Activated naive CD8-positive, alpha-beta T cell treated with anti-CD3 and anti-CD28 coated beads, Interleukin-2, amount 10 ng/mL, durations not matched to agents 7 days and 5 days (primary cell): ENCODE data around the gene AGO3. TPM values are rescaled to one million over a fixed set of nuclear protein-coding genes. Genes with fewer than 3 reads are reported as not detected.

Experiments
- ATAC-seq: fragments of 150-1000 bp; cut with Tn5 transposase; one replicate; pipeline ENCODE4 v1.10.0; 2021; ENCODE audit warnings: low read depth, moderate library complexity
- POLR2A ChIA-PET: fragments of 350-600 bp; sonication (Branson Sonifier 250); formaldehyde crosslinking; loops from one replicate; lab custom pipeline; 2021; ENCODE audit warnings: antibody characterized with exemption; lab: Charles Lee
- DNase-seq: peaks from one replicate; pipeline ENCODE4 v3.0.0; 2021
- H3K27ac Mint-ChIP-seq: one replicate; pipeline ENCODE4 v1.8.0; 2022; ENCODE audit warnings: mild to moderate bottlenecking, mixed read lengths
- H3K27me3 Mint-ChIP-seq: one replicate; pipeline ENCODE4 v1.8.0; 2022; ENCODE audit warnings: mild to moderate bottlenecking, moderate library complexity, mixed read lengths
- H3K36me3 Mint-ChIP-seq: one replicate; pipeline ENCODE4 v1.8.0; 2021; ENCODE audit warnings: mild to moderate bottlenecking, mixed read lengths
- H3K4me1 Mint-ChIP-seq: one replicate; pipeline ENCODE4 v1.8.0; 2021; ENCODE audit warnings: mixed read lengths
- H3K4me3 Mint-ChIP-seq: one replicate; pipeline ENCODE4 v1.8.0; 2022; ENCODE audit warnings: mild to moderate bottlenecking, moderate library complexity, mixed read lengths
- H3K9me3 Mint-ChIP-seq: one replicate; pipeline ENCODE4 v1.8.0; 2021; ENCODE audit warnings: mixed read lengths
- total RNA-seq, 2 experiments: library from RNA; stranded (reverse); gene quantifications; one replicate each; pipeline ENCODE4 v1.2.3, GENCODE V29; 2021

Gene AGO3
- total RNA-seq, 2 experiments from 2014 or later, result 26.5 to 34.0 TPM

DNA sequence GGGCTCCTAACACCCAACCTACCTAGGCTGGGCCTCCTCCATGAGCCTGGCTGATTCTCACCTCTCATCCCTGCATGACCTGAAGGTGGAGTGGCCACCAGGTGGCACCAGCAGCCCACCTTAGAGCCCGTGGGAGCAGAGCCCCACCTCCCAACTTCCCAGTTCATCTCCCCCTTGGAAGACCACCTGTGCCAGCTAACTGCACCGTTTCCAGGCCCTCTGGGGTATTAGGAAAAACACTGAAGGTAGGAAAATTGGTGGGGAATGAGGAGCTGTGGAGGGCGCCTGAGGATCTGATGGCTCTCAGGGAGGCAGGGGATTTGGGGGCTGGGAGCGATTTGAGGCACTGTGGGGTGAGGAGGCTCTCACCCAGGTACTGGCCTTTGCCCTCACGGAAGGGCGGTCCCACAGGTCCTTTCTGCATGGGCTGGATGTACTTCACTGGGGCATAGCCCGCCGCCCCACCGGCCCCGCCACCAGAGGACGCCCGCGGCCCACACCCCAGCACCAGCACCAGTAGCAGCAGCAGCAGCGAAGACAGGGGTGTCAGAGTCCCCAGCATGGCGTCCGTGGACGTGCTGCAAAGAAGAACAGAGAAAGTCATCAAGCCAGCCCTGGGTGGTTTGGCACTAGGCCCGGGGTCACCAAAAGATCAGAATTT is 168.9 kb downstream of the AGO3 start:
- Mint-ChIP-seq H3K9me3 (no peaks in the 10 kb centered on the region), H3K27ac (peak overlapping the region; percentile 61), H3K4me3 (peak overlapping the region; percentile 48), H3K27me3 (peaks cover 2% of the 10 kb centered on the region), H3K4me1 (peaks cover 6% of the 10 kb centered on the region), H3K36me3 (no peaks in the 10 kb centered on the region)
- peak; percentile 87 for DNase-seq
- ATAC-seq, result peak; percentile 85
- POLR2A ChIA-PET, result interaction anchor here (1.0 kb wide), 1 partner anchor 36 kb away, joined by 6 read pairs; no protein-coding TSS in a partner anchor

DNA sequence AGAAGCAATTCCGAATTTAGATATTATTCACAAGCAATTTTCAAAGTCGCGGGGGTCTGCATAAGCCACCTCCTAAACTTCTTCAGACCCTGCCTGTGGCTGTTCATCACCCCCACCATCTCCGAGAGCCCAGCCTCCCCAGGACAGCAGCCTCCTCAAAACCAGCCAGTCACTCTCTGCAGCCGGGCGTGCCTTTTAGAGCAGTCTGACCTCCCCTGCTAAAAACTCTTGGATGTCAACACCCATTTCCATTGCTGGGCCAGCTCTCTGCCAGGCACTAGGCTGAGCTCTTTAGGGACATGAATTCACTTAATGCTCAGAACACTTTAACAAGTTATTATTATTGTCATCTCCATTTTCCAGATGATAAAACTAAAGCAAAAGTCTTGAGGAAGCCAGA is 169.5 kb downstream of the AGO3 start:
- peak overlapping the region; percentile 25 for H3K27ac Mint-ChIP-seq
- peaks cover 2% of the 10 kb centered on the region for H3K27me3 Mint-ChIP-seq
- POLR2A ChIA-PET, result interaction anchor here (0.6 to 1.7 kb wide), 4 partner anchors 10 to 87 kb away, joined by 5 to 7 read pairs (median 6); no protein-coding TSS in a partner anchor
- DNase-seq, result no peak
- no peaks in the 10 kb centered on the region for H3K9me3 Mint-ChIP-seq
- no peak for ATAC-seq
- H3K36me3 Mint-ChIP-seq, result no peaks in the 10 kb centered on the region
- H3K4me3 Mint-ChIP-seq, result peak overlapping the region; percentile 48
- H3K4me1 Mint-ChIP-seq, result peaks cover 6% of the 10 kb centered on the region

DNA sequence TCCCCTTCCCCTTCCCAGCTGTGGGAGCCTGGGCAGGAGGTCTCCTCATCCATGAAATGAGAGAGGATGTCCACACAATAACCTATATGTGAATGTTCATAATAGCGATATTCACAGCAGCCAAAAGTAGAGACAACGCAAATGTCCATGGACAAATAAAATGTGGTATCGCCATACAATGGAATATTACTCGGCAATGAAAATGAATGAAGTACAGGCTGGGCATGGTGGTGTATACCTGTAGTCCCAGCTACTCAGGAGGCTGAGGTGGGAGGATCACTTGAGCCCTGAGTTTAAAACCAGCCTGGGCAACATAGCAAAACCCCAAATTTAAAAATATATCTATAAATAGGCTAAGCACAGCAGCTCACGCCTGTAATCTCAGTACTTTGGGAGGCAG is 170.6 kb downstream of the AGO3 start:
- H3K36me3 Mint-ChIP-seq, result no peaks in the 10 kb centered on the region
- no peak for DNase-seq
- peaks cover 9% of the 10 kb centered on the region for H3K4me1 Mint-ChIP-seq
- no peak overlapping the region for H3K27ac Mint-ChIP-seq
- no peak for ATAC-seq
- no peak overlapping the region for H3K4me3 Mint-ChIP-seq
- peaks cover 2% of the 10 kb centered on the region for H3K27me3 Mint-ChIP-seq
- POLR2A ChIA-PET, result interaction anchor here (1.5 to 1.7 kb wide), 2 partner anchors 32 to 86 kb away, joined by 5 to 15 read pairs; no protein-coding TSS in a partner anchor
- no peaks in the 10 kb centered on the region for H3K9me3 Mint-ChIP-seq

DNA sequence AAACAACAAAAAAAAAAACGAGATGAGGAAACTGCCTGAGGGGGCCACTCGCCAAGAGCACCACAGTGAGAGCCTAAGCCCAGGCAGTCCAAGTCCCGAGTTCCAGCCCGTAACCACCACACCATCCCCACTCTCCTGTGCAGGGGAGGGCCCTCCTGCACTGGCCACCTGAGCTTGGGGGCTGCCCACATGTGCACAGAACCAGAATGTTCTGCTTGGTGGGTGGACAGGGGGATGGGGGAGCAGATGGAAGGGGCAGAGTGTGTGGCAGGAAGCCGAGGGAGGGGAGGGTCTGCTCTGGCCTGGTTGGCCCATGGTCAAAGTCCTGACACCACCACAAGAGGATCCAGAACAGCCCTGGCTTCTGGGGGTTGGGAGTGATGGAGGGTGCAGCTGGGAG is 175.4 kb downstream of the AGO3 start:
- H3K36me3 Mint-ChIP-seq, result no peaks in the 10 kb centered on the region
- no peaks in the 10 kb centered on the region for H3K9me3 Mint-ChIP-seq
- POLR2A ChIA-PET, result interaction anchor here (1.1 kb wide), 1 partner anchor 175 kb away, joined by 3 read pairs; the partner anchor contains the start of gene AGO3
- no peak for ATAC-seq
- H3K4me3 Mint-ChIP-seq, result no peak overlapping the region
- H3K4me1 Mint-ChIP-seq, result peaks cover 22% of the 10 kb centered on the region
- H3K27me3 Mint-ChIP-seq, result no peaks in the 10 kb centered on the region
- peak overlapping the region; percentile 42 for H3K27ac Mint-ChIP-seq
- no peak for DNase-seq

DNA sequence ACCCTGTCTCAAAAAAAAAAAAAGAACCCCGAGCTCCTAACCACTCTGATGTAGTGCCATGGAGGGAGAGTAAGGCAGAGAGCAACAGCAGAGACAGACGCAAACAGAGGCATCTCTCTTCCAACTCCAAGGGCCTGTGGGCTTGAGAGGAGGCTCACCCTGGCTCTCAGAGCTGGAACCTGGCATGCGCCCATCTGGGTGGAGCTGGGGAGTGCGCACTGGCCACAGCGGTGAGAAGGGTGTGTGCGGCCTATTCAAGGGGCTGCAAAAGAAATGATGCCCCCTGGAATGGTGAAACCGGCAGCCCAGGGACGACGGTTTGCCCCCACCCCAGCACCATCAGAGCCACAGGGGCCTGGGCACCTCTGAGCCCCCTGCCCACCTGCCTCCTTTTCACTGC is 176.5 kb downstream of the AGO3 start:
- ATAC-seq (no peak), DNase-seq (no peak)
- H3K9me3 Mint-ChIP-seq, result no peaks in the 10 kb centered on the region
- no peak overlapping the region for H3K4me3 Mint-ChIP-seq
- H3K4me1 Mint-ChIP-seq, result peaks cover 26% of the 10 kb centered on the region
- H3K27ac Mint-ChIP-seq, result no peak overlapping the region
- H3K27me3 Mint-ChIP-seq, result no peaks in the 10 kb centered on the region
- POLR2A ChIA-PET, result interaction anchor here (1.1 to 1.2 kb wide), 2 partner anchors 26 to 176 kb away, joined by 3 read pairs; partner anchors contain the start of gene AGO3
- H3K36me3 Mint-ChIP-seq, result no peaks in the 10 kb centered on the region

DNA sequence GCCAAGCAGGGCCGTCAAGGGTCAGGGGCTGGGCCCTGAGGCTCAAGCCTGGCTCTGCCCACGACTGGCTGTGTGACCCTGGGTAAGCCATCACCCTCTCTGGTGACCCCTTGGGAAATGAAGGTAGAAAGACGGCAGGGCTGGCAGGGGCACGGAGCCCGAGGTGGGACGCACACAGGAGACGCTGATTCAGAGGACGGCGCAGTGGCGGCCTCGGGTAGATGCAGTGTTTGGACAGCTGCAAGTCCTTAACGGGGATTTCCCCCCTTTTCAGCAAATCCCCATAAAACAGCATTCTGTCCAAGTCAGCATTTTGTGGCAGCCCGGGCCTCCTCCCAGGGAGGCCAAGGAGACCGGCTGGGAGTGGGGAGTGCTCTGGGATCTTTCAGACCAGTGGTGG is 177.4 kb downstream of the AGO3 start:
- POLR2A ChIA-PET, result interaction anchor here (0.6 to 1.2 kb wide), 5 partner anchors 27 to 1792 kb away, joined by 3 to 5 read pairs (median 3); partner anchors contain the start of gene CLSPN
- H3K4me1 Mint-ChIP-seq, result peaks cover 26% of the 10 kb centered on the region
- no peaks in the 10 kb centered on the region for H3K36me3 Mint-ChIP-seq
- no peaks in the 10 kb centered on the region for H3K9me3 Mint-ChIP-seq
- H3K27me3 Mint-ChIP-seq, result no peaks in the 10 kb centered on the region
- peak overlapping the region; percentile 96 for H3K27ac Mint-ChIP-seq
- DNase-seq, result no peak
- H3K4me3 Mint-ChIP-seq, result peak overlapping the region; percentile 77
- ATAC-seq, result no peak

DNA sequence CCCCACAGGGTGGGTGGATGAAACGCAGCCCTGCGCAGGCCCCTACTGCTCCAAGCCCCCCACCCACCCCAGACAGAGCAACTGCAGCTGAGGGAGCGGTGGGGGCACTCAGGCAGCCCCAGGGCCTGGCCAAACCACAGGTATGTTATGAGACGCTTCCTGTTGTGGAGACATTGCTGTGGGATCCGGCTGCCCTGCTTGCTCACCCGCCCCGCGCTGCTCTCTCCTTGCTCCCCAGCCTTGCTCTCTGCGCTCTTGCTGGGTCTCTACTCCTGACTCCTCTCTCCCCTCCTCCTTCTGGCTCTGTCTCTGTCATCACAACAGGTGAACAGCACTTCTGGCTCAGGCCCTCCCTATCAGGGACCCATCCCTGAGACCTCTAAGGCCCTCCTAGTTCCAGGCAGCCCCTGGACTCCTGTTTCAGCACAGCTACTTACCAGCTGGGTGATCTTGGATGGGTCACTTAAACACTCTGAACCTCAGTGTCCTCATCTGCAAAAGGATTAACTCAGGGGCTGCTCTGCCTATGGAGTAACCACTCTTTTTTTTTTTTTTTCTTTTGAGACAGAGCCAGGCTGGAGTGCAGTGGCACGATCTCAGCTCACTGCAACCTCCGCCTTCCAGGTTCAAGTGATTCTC is 178.3 kb downstream of the AGO3 start:
- Mint-ChIP-seq H3K4me1 (peaks cover 26% of the 10 kb centered on the region), H3K27me3 (no peaks in the 10 kb centered on the region), H3K36me3 (no peaks in the 10 kb centered on the region), H3K27ac (peak overlapping the region; percentile 96), H3K9me3 (no peaks in the 10 kb centered on the region), H3K4me3 (peak overlapping the region; percentile 77)
- peak; percentile 98 for ATAC-seq
- peak; percentile 72 for DNase-seq
- POLR2A ChIA-PET, result interaction anchor here (0.6 to 1.2 kb wide), 8 partner anchors 10 to 1791 kb away, joined by 3 to 5 read pairs (median 3); partner anchors contain the start of gene CLSPN

DNA sequence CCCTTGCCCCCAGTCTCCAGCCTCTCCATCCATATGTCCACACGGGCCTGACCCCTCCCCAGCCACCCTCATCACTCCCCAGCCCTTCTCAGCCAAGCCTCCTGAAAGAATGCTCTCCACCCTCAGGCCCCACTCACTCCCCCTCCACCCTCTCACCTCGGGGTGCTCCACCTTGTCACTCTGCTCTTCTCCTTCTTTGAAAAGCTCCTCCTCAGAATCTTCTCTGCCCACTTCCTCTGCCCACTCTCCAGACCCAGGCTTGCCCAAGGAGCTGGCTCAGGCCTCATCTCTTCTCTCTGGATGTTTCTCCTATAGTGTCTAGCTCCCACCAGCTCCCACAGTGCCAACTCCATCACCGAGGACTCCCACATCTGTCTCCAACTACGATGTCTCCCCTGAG is 180.2 kb downstream of the AGO3 start:
- POLR2A ChIA-PET, result interaction anchor here (1.3 kb wide), 2 partner anchors 31 to 180 kb away, joined by 3 to 4 read pairs; partner anchors contain the start of gene AGO3
- no peaks in the 10 kb centered on the region for H3K9me3 Mint-ChIP-seq
- H3K27ac Mint-ChIP-seq, result peak overlapping the region; percentile 60
- no peak for ATAC-seq
- peaks cover 23% of the 10 kb centered on the region for H3K4me1 Mint-ChIP-seq
- peak overlapping the region; percentile 2 for H3K4me3 Mint-ChIP-seq
- no peak for DNase-seq
- no peaks in the 10 kb centered on the region for H3K27me3 Mint-ChIP-seq
- no peaks in the 10 kb centered on the region for H3K36me3 Mint-ChIP-seq

DNA sequence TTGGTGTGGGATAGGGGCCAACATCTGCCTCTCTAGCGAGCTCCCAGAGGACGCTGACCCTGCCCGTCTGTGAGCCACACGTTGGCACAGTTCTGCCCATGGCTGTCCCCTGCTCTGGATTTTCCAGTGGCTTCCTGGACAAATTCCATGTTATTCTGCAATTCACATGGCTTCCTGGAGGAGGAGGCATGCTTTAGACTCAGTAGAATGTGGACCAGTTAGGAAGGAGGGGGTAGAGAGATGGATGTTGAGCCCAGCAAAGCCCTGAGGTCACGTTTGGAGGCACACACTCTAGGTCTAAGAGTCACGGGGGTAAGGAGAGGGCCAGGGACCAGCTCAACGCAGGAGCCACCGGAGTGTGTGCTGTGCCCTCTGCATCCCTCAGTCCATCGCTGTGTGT is 181.9 kb downstream of the AGO3 start:
- POLR2A ChIA-PET, result interaction anchor here (0.6 to 1.2 kb wide), 2 partner anchors 10 to 40 kb away, joined by 3 to 4 read pairs; no protein-coding TSS in a partner anchor
- ATAC-seq (no peak), DNase-seq (no peak)
- no peak overlapping the region for H3K4me3 Mint-ChIP-seq
- no peaks in the 10 kb centered on the region for H3K9me3 Mint-ChIP-seq
- H3K4me1 Mint-ChIP-seq, result peaks cover 23% of the 10 kb centered on the region
- no peak overlapping the region for H3K27ac Mint-ChIP-seq
- no peaks in the 10 kb centered on the region for H3K27me3 Mint-ChIP-seq
- H3K36me3 Mint-ChIP-seq, result no peaks in the 10 kb centered on the region

DNA sequence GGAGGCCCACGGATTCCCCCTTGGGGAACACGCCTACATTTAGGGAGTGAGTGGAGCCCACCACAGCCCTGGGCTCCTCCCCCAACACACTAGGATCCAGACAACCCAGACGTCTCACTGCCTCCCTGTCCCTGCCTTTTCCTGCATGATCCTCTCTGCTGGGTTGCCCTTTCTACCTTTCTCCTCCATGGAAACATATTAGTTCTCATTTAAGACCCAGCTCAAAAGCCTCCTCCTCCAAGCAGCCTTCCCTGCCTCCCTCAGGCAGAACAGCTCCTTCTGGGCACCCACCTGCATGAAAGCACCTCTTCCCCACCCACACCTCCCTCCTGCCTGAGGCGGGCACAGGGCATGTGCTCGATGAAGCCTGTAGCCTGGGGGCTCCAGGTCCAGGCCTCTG is 183.5 kb downstream of the AGO3 start:
- DNase-seq, result no peak
- no peaks in the 10 kb centered on the region for H3K9me3 Mint-ChIP-seq
- ATAC-seq, result no peak
- POLR2A ChIA-PET, result no interaction called here
- H3K27me3 Mint-ChIP-seq, result no peaks in the 10 kb centered on the region
- no peak overlapping the region for H3K27ac Mint-ChIP-seq
- no peak overlapping the region for H3K4me3 Mint-ChIP-seq
- H3K36me3 Mint-ChIP-seq, result no peaks in the 10 kb centered on the region
- H3K4me1 Mint-ChIP-seq, result peaks cover 13% of the 10 kb centered on the region

DNA sequence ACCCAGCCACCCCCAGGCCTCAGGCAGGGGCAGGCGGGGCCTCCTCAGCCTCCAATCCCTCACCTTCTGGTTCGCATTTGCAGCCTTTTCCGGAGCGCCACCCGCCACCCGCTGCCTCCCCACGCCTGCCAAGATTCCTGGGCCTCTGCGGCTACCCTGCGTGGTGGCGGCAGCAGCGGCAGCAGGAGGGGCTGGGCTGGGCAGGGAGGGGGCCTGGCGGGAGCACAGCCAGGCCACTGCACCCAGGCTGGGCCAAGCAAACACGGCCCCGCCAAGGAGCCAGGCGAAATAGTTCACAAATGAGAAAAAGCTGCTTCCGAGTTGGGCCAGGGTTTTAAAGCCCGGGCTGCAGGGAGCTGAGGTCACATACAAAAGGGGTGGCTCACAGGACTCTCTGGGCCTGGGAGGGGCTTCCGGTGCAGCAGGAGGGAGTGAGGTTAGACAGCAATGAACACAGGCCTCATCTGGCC is 184.3 kb downstream of the AGO3 start:
- H3K36me3 Mint-ChIP-seq, result no peaks in the 10 kb centered on the region
- H3K4me1 Mint-ChIP-seq, result peaks cover 10% of the 10 kb centered on the region
- no peak for ATAC-seq
- no peaks in the 10 kb centered on the region for H3K9me3 Mint-ChIP-seq
- no peak for DNase-seq
- no peaks in the 10 kb centered on the region for H3K27me3 Mint-ChIP-seq
- POLR2A ChIA-PET, result no interaction called here
- H3K4me3 Mint-ChIP-seq, result no peak overlapping the region
- H3K27ac Mint-ChIP-seq, result no peak overlapping the region

DNA sequence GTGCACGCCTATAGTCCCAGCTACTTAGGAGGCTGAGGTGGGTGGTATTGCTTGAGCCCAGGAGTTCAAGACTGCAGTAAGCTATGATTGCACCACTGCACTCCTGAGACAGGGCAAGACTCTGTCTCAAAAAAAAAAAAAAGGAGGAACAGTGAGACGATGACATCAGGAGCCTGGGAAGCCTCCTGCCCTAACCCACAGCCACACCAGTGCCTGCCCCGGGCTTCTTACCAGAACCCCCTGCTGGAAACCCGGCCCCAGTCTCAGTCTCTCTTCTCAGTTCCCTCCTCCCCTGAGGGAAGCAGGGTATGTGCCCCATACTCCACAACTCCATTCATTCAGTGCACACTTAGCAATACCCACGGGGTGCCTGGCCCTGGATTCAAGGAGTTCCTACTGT is 185.0 kb downstream of the AGO3 start:
- ATAC-seq (no peak), DNase-seq (no peak)
- Mint-ChIP-seq H3K27ac (peak overlapping the region; percentile 3), H3K36me3 (no peaks in the 10 kb centered on the region), H3K4me1 (peaks cover 7% of the 10 kb centered on the region), H3K27me3 (no peaks in the 10 kb centered on the region), H3K4me3 (no peak overlapping the region), H3K9me3 (no peaks in the 10 kb centered on the region)
- POLR2A ChIA-PET, result no interaction called here

DNA sequence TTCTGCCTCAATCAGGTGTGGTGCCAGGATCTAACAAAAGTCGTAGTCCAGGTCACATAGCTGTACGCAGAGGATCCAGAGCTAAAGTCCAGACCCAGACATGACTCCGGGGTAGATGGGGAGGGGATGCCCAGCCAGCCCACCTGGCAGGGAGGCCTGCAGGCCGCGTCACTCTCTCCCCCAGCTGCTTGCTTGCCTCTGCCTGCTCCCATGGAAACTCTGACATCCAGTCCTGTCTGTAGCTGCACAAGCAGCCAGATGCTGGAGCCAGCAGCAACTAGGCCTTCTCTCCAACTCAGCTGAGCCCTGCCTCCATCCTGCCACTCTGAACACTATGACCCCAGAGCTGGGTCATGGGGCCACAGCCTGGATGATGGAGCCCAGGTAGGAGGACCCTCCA is 186.0 kb downstream of the AGO3 start:
- H3K4me1 Mint-ChIP-seq, result no peaks in the 10 kb centered on the region
- DNase-seq (no peak), ATAC-seq (no peak)
- no peaks in the 10 kb centered on the region for H3K9me3 Mint-ChIP-seq
- no peaks in the 10 kb centered on the region for H3K36me3 Mint-ChIP-seq
- H3K27ac Mint-ChIP-seq, result no peak overlapping the region
- POLR2A ChIA-PET, result interaction anchor here (0.5 to 0.9 kb wide), 3 partner anchors 18 to 282 kb away, joined by 3 to 5 read pairs (median 4); no protein-coding TSS in a partner anchor
- H3K4me3 Mint-ChIP-seq, result no peak overlapping the region
- no peaks in the 10 kb centered on the region for H3K27me3 Mint-ChIP-seq
